Activated T-cell treated with anti-CD3 and anti-CD28 coated beads, Interleukin-2, amount 50 U/mL, for 24 hours (primary cell): ENCODE results near the gene EPHB1.

Experiments
- DNase-seq: peaks from one replicate; pipeline ENCODE4 v3.0.0-alpha.2; 2020
- H3K27ac Mint-ChIP-seq: 2 replicates; pipeline ENCODE4 v1.8.0; 2020; ENCODE audit warnings: mild to moderate bottlenecking, mixed read lengths
- H3K27me3 Mint-ChIP-seq: 2 replicates; pipeline ENCODE4 v1.8.0; 2020; ENCODE audit warnings: mixed read lengths
- H3K36me3 Mint-ChIP-seq: 2 replicates; pipeline ENCODE4 v1.8.0; 2020; ENCODE audit warnings: low read depth, mixed read lengths
- H3K4me1 Mint-ChIP-seq: 2 replicates; pipeline ENCODE4 v1.8.0; 2020; ENCODE audit warnings: low read depth, mixed read lengths
- H3K4me3 Mint-ChIP-seq: 2 replicates; pipeline ENCODE4 v1.8.0; 2020; ENCODE audit warnings: mild to moderate bottlenecking, moderate library complexity, mixed read lengths
- H3K9me3 Mint-ChIP-seq: 2 replicates; pipeline ENCODE4 v1.8.0; 2020; ENCODE audit warnings: mixed read lengths

The EPHB1 gene

GRCh38 chr3:134883697-134884385 lies 88.8 kb downstream of the EPHB1 start:
- H3K36me3 Mint-ChIP-seq: no peaks in the 10 kb centered on the region
- H3K4me1 Mint-ChIP-seq: peaks cover 3% of the 10 kb centered on the region
- H3K4me3 Mint-ChIP-seq: no peak overlapping the region
- no peaks in the 10 kb centered on the region for H3K9me3 Mint-ChIP-seq
- H3K27ac Mint-ChIP-seq: no peak overlapping the region
- H3K27me3 Mint-ChIP-seq: no peaks in the 10 kb centered on the region
- DNase-seq: no peak

- H3K27me3 Mint-ChIP-seq: no peaks in the 10 kb centered on the region
- H3K27ac Mint-ChIP-seq: no peak overlapping the region
- DNase-seq: no peak
- no peaks in the 10 kb centered on the region for H3K36me3 Mint-ChIP-seq
- no peak overlapping the region for H3K4me3 Mint-ChIP-seq
- peaks cover 3% of the 10 kb centered on the region for H3K4me1 Mint-ChIP-seq
- no peaks in the 10 kb centered on the region for H3K9me3 Mint-ChIP-seq
These were observed 91.0 kb downstream of the EPHB1 start for GRCh38 chr3:134885877-134886621.

GRCh38 chr3:134886991-134887390 lies 91.9 kb downstream of the EPHB1 start:
- peaks cover 3% of the 10 kb centered on the region for H3K4me1 Mint-ChIP-seq
- H3K27ac Mint-ChIP-seq: no peak overlapping the region
- no peak for DNase-seq
- H3K9me3 Mint-ChIP-seq: no peaks in the 10 kb centered on the region
- no peaks in the 10 kb centered on the region for H3K27me3 Mint-ChIP-seq
- no peaks in the 10 kb centered on the region for H3K36me3 Mint-ChIP-seq
- H3K4me3 Mint-ChIP-seq: no peak overlapping the region

- peaks cover 3% of the 10 kb centered on the region for H3K4me1 Mint-ChIP-seq
These were observed 92.5 kb downstream of the EPHB1 start for GRCh38 chr3:134887536-134887935.

GRCh38 chr3:134892326-134892725 lies 97.3 kb downstream of the EPHB1 start:
- DNase-seq: no peak
- Mint-ChIP-seq H3K27ac (no peak overlapping the region), H3K9me3 (no peaks in the 10 kb centered on the region), H3K36me3 (no peaks in the 10 kb centered on the region), H3K4me3 (no peak overlapping the region), H3K27me3 (no peaks in the 10 kb centered on the region), H3K4me1 (no peaks in the 10 kb centered on the region)

More at GRCh38 chr3:134887536-134887935, 92.5 kb downstream of the EPHB1 start:
- Mint-ChIP-seq H3K36me3 (no peaks in the 10 kb centered on the region), H3K27ac (no peak overlapping the region), H3K9me3 (no peaks in the 10 kb centered on the region), H3K4me3 (no peak overlapping the region), H3K27me3 (no peaks in the 10 kb centered on the region)
- no peak for DNase-seq

GRCh38 chr3:134892761-134893160 lies 97.7 kb downstream of the EPHB1 start:
- Mint-ChIP-seq H3K36me3 (no peaks in the 10 kb centered on the region), H3K9me3 (no peaks in the 10 kb centered on the region), H3K27me3 (no peaks in the 10 kb centered on the region), H3K27ac (no peak overlapping the region), H3K4me3 (no peak overlapping the region), H3K4me1 (no peaks in the 10 kb centered on the region)
- DNase-seq: no peak

- H3K9me3 Mint-ChIP-seq: no peaks in the 10 kb centered on the region
- no peaks in the 10 kb centered on the region for H3K36me3 Mint-ChIP-seq
- no peak for DNase-seq
- no peak overlapping the region for H3K4me3 Mint-ChIP-seq
- no peak overlapping the region for H3K27ac Mint-ChIP-seq
- H3K4me1 Mint-ChIP-seq: no peaks in the 10 kb centered on the region
- peaks cover 5% of the 10 kb centered on the region for H3K27me3 Mint-ChIP-seq
These were observed 99.5 kb downstream of the EPHB1 start for GRCh38 chr3:134894533-134894932.

GRCh38 chr3:134895181-134895580 lies 100.1 kb downstream of the EPHB1 start:
- no peak for DNase-seq
- no peak overlapping the region for H3K4me3 Mint-ChIP-seq
- H3K9me3 Mint-ChIP-seq: no peaks in the 10 kb centered on the region
- no peaks in the 10 kb centered on the region for H3K36me3 Mint-ChIP-seq
- peaks cover 5% of the 10 kb centered on the region for H3K27me3 Mint-ChIP-seq
- H3K27ac Mint-ChIP-seq: no peak overlapping the region
- no peaks in the 10 kb centered on the region for H3K4me1 Mint-ChIP-seq

- H3K4me1 Mint-ChIP-seq: no peaks in the 10 kb centered on the region
- H3K27me3 Mint-ChIP-seq: peaks cover 5% of the 10 kb centered on the region
- no peaks in the 10 kb centered on the region for H3K36me3 Mint-ChIP-seq
- DNase-seq: no peak
- H3K4me3 Mint-ChIP-seq: no peak overlapping the region
- no peak overlapping the region for H3K27ac Mint-ChIP-seq
- H3K9me3 Mint-ChIP-seq: no peaks in the 10 kb centered on the region
These were observed 101.1 kb downstream of the EPHB1 start for GRCh38 chr3:134896141-134896540.

- Mint-ChIP-seq H3K9me3 (no peaks in the 10 kb centered on the region), H3K27ac (no peak overlapping the region), H3K4me3 (no peak overlapping the region), H3K36me3 (no peaks in the 10 kb centered on the region), H3K27me3 (peaks cover 5% of the 10 kb centered on the region), H3K4me1 (no peaks in the 10 kb centered on the region)
- DNase-seq: no peak
These were observed 101.6 kb downstream of the EPHB1 start for GRCh38 chr3:134896696-134897095.

GRCh38 chr3:134897391-134898141 lies 102.5 kb downstream of the EPHB1 start:
- no peaks in the 10 kb centered on the region for H3K4me1 Mint-ChIP-seq
- no peak for DNase-seq
- H3K27me3 Mint-ChIP-seq: peaks cover 8% of the 10 kb centered on the region
- no peaks in the 10 kb centered on the region for H3K36me3 Mint-ChIP-seq
- H3K9me3 Mint-ChIP-seq: no peaks in the 10 kb centered on the region
- H3K4me3 Mint-ChIP-seq: no peak overlapping the region
- no peak overlapping the region for H3K27ac Mint-ChIP-seq

- Mint-ChIP-seq H3K27ac (no peak overlapping the region), H3K36me3 (no peaks in the 10 kb centered on the region), H3K9me3 (no peaks in the 10 kb centered on the region), H3K27me3 (peaks cover 8% of the 10 kb centered on the region), H3K4me1 (no peaks in the 10 kb centered on the region), H3K4me3 (no peak overlapping the region)
- no peak for DNase-seq
These were observed 103.2 kb downstream of the EPHB1 start for GRCh38 chr3:134898181-134898754.

- H3K4me3 Mint-ChIP-seq: no peak overlapping the region
- no peaks in the 10 kb centered on the region for H3K36me3 Mint-ChIP-seq
- no peak overlapping the region for H3K27ac Mint-ChIP-seq
- peaks cover 8% of the 10 kb centered on the region for H3K27me3 Mint-ChIP-seq
- no peaks in the 10 kb centered on the region for H3K9me3 Mint-ChIP-seq
- H3K4me1 Mint-ChIP-seq: peaks cover 8% of the 10 kb centered on the region
- DNase-seq: no peak
These were observed 104.7 kb downstream of the EPHB1 start for GRCh38 chr3:134899786-134900185.

- DNase-seq: no peak
- Mint-ChIP-seq H3K4me1 (peaks cover 8% of the 10 kb centered on the region), H3K9me3 (no peaks in the 10 kb centered on the region), H3K27ac (no peak overlapping the region), H3K4me3 (no peak overlapping the region), H3K27me3 (peaks cover 8% of the 10 kb centered on the region), H3K36me3 (no peaks in the 10 kb centered on the region)
These were observed 105.4 kb downstream of the EPHB1 start for GRCh38 chr3:134900482-134900881.
